NT2/D1 (cell line): ENCODE measurements around the gene HELB.

Experiments used
- SUZ12 ChIP-seq: IDR thresholded peaks from 2 replicates; pipeline ENCODE4 v1.6.1; 2011; ENCODE audit not compliant: insufficient read length, insufficient read depth; ENCODE audit errors: extremely low read depth
- YY1 ChIP-seq: IDR thresholded peaks from 2 replicates; pipeline ENCODE4 v1.6.1; 2011; ENCODE audit not compliant: insufficient read length, insufficient read depth
- ZNF274 ChIP-seq: IDR thresholded peaks from 2 replicates; pipeline ENCODE4 v1.6.1; 2011; ENCODE audit warnings: mild to moderate bottlenecking, low read depth, low read length

DNA sequence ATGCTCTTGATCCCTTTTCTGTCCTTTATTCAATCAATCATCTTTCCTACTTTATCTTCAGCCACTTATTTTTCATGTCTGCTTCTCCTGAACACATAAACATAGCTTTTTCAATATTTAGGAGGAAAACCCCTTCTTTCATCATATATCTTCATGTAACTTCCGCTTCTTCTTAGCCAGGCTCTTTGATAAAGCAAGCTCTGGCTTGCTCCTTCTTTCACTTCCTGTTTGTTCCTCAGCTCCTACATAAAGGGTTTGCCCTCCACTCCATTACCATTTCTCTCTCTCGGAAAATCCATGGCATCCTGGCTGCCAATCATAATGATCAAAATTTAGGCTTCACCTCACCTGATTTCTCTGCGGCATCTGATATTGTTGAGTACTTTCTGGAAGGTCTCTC, 33.7 kb upstream of the HELB start:
- TF ChIP-seq ZNF274 = no peak
- TF ChIP-seq YY1 = no peak
- no peak for TF ChIP-seq SUZ12
